M059J (cell line): ENCODE results near the gene CDH26. TPM values are rescaled to one million over a fixed set of nuclear protein-coding genes. Genes with fewer than 3 reads are reported as not detected.
A peak's percentile ranks its signal among the peaks of the same experiment; 100 is the strongest.

Experiments used
- DNase-seq: peaks from one replicate; pipeline ENCODE4 v3.0.0-alpha.2; 2012; ENCODE audit warnings: low read depth
- total RNA-seq: library from RNA; depleted of rRNA; stranded (reverse); fragments of >200 nt; shearing (Covaris generic); gene quantifications from 2 replicates; pipeline ENCODE4 v1.2.3, GENCODE V29; 2014; rRNA removed

Gene CDH26
- total RNA-seq, result 0.15 and 0.81 TPM in 2 replicates

GRCh38 chr20:59958123-59958522 is at the start of gene CDH26:
CDH26 (plus strand) TSS chr20:59958423; CDS start chr20:59958727, 304 bp downstream.
- DNase-seq, result no peak

- no peak for DNase-seq
These were observed 49.4 kb upstream of the CDH26 start for GRCh38 chr20:59908855-59909254.

- no peak for DNase-seq
These were observed 47.2 kb upstream of the CDH26 start for GRCh38 chr20:59911041-59911440.

GRCh38 chr20:59912609-59913008 is 45.6 kb upstream of the CDH26 start:
- DNase-seq, result no peak

GRCh38 chr20:59920944-59921343 is 37.3 kb upstream of the CDH26 start:
- peak; percentile 23 for DNase-seq

- peak; percentile 30 for DNase-seq
These were observed 34.7 kb upstream of the CDH26 start for GRCh38 chr20:59923514-59923913.

GRCh38 chr20:59925359-59925758 is 32.9 kb upstream of the CDH26 start:
- no peak for DNase-seq

GRCh38 chr20:59925899-59926298 is 32.3 kb upstream of the CDH26 start:
- DNase-seq, result no peak

GRCh38 chr20:59931511-59932312 is 26.5 kb upstream of the CDH26 start:
- no peak for DNase-seq

GRCh38 chr20:59932616-59933295 is 25.5 kb upstream of the CDH26 start:
- no peak for DNase-seq

- no peak for DNase-seq
These were observed 24.9 kb upstream of the CDH26 start, which contains the start of gene SYCP2 for GRCh38 chr20:59933296-59933848. SYCP2 (minus strand) TSS chr20:59933637; CDS start chr20:59922413, 11,224 bp downstream.

- DNase-seq, result peak; percentile 58
These were observed 24.2 kb upstream of the CDH26 start for GRCh38 chr20:59933849-59934585.

- no peak for DNase-seq
These were observed 22.6 kb upstream of the CDH26 start for GRCh38 chr20:59935457-59936185.

GRCh38 chr20:59936409-59936808 is 21.8 kb upstream of the CDH26 start:
- DNase-seq, result no peak

- no peak for DNase-seq
These were observed 21.1 kb upstream of the CDH26 start for GRCh38 chr20:59937150-59937549.

GRCh38 chr20:59938221-59938620 is 20.0 kb upstream of the CDH26 start:
- peak; percentile 93 for DNase-seq

- DNase-seq, result peak; percentile 88
These were observed 19.5 kb upstream of the CDH26 start for GRCh38 chr20:59938696-59939051.

GRCh38 chr20:59939052-59939878 is 19.0 kb upstream of the CDH26 start:
- DNase-seq, result no peak

GRCh38 chr20:59939879-59940128 is 18.4 kb upstream of the CDH26 start:
- no peak for DNase-seq

- DNase-seq, result peak; percentile 98
These were observed 17.9 kb upstream of the CDH26 start, which contains the start of the genes FAM217B and PPP1R3D for GRCh38 chr20:59940129-59940955. FAM217B (plus strand) TSS chr20:59940389; CDS start chr20:59943944, 3,555 bp downstream. PPP1R3D (minus strand) TSS chr20:59940305; CDS start chr20:59939931, 374 bp downstream.
